ENCODE measurements around the gene NEB. TPM values are rescaled to one million over a fixed set of nuclear protein-coding genes. Genes with fewer than 3 reads are reported as not detected.
A peak's percentile ranks its signal among the peaks of the same experiment; 100 is the strongest.

Gene NEB
- total and polyA plus RNA-seq, 2 donors (not counting 1 experiment from before 2014, with no cell fraction given), result 3.6 to 4.6 TPM

DNA sequence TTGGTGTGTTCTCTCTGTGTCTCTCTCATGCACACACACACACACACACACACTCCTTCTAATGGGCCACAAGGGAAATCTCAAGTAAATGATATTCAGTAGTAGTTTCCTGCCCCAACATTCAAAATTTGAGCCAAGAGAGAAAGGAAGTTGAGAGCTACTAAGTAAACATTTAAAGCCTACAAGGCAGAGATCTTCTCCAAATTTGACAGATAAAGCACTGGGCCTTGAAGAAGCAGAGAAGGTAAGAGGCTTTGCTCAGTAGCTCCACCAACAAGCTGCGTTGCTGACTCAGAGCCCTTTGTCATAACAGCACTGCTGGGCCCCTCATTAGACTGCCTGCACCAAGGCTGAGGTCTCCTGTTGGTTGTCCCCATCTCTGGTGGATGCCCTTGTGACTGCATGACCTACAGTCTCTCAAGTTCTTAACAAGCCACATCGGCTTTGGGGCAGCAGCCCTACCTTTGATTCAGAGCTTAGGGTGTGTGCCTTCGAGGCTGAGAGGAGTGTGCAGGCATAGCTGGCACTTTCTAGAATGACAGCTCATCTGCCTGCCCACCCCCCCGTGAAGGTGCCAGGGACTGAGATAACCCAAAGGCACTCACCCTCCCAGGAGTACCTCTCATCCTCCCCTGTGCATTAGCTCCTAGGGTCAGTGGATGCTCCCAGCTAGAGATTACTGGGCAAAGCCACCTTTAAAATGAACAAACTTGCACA is 32.3 kb upstream of the NEB start:
- intact Hi-C loops (cut with micrococcal nuclease), result loop anchor here (1.0 to 2.0 kb wide), 5 partner anchors 8 to 62 kb away; partner anchors contain the start of gene ARL5A
- DNase-seq, result peak; percentile 66
- peak overlapping the region; percentile 79 to 89 for H3K27ac ChIP-seq (ENCODE audit: low read length in 2 of 2)
- peaks cover 0 to 7% (median 0%) of the 10 kb centered on the region in 3 donors for H3K9me3 ChIP-seq (ENCODE audit: control extremely low read depth in 1 of 3, control insufficient read depth in 2 of 3, insufficient read depth in 1 of 3, low read length in 2 of 3)
- CTCF ChIA-PET, result interaction anchor here (0.8 to 3.9 kb wide), 11 partner anchors 8 to 181 kb away, joined by 3 to 17 read pairs (median 5); partner anchors contain the start of gene ARL5A
- peak overlapping the region; percentile 84 for H2AFZ ChIP-seq (ENCODE audit: insufficient read depth, low read depth, low read length, poor library complexity, severe bottlenecking)
- H3K9ac ChIP-seq (ENCODE audit: low read length), result peak overlapping the region; percentile 42
- no peaks in the 10 kb centered on the region for H3K27me3 ChIP-seq (replicated peaks in 1 of 4; ENCODE audit: control extremely low read depth in 1 of 4, control insufficient read depth in 3 of 4, insufficient read depth in 4 of 4, low read length in 3 of 4)
- ATAC-seq (ENCODE audit: low read depth), result peak; percentile 62
- TF ChIP-seq CTCF (IDR thresholded peaks at IDR 0.05), result no peak
- no peak for TF ChIP-seq EZH2 (IDR thresholded peaks at IDR 0.05; ENCODE audit: borderline replicate concordance, insufficient read depth, low read depth, low read length, poor library complexity, severe bottlenecking)
- POLR2A ChIA-PET, result interaction anchor here (0.6 to 1.9 kb wide), 8 partner anchors 8 to 574 kb away, joined by 3 to 6 read pairs (median 4); partner anchors contain the start of gene ARL5A
- peaks cover 85 to 90% of the 10 kb centered on the region in 2 donors for H3K4me1 ChIP-seq (ENCODE audit: control insufficient read depth in 2 of 2, insufficient read depth in 2 of 2, low read length in 2 of 2)
- Mint-ChIP-seq H3K9me3 (ENCODE audit: insufficient read depth) (no peaks in the 10 kb centered on the region), H3K4me3 (peak overlapping the region; percentile 69), H3K27me3 (no peaks in the 10 kb centered on the region), H3K4me1 (peaks cover 87% of the 10 kb centered on the region), H3K27ac (peak overlapping the region; percentile 93)
- H3K4me2 ChIP-seq (replicated peaks; ENCODE audit: low read depth, low read length, poor library complexity, severe bottlenecking), result peak overlapping the region; percentile 73
- H3K79me2 ChIP-seq (ENCODE audit: control insufficient read depth, insufficient read depth, low read length), result peaks cover 9% of the 10 kb centered on the region
- no peaks in the 10 kb centered on the region for H3K36me3 ChIP-seq (replicated peaks in 1 of 2; ENCODE audit: control extremely low read depth in 1 of 2, control insufficient read depth in 1 of 2, extremely low read depth in 1 of 2, insufficient read depth in 2 of 2, low read length in 1 of 2)
- H3K4me3 ChIP-seq (ENCODE audit: control extremely low read depth in 1 of 5, extremely low read depth in 1 of 5, insufficient read depth in 1 of 5, low read depth in 2 of 5, low read length in 4 of 5), result peak overlapping the region in 2 of 5 experiments; percentile 8 to 40
- WGBS (ENCODE audit: insufficient coverage), result 14% methylated on average over 2 of the region's 4 CpGs
- no peaks in the 10 kb centered on the region for H4K20me1 ChIP-seq (ENCODE audit: control insufficient read depth, insufficient read depth, low read length, poor library complexity, severe bottlenecking)
